GM23338 (cell line): ENCODE measurements around the gene MRPS12.

Experiments used
- CREB1 ChIP-seq: fragments of 250-450 bp; sonication (Bioruptor Pico); IDR thresholded peaks from 2 replicates; pipeline ENCODE4 v1.5.0; 2020; ENCODE audit warnings: low read depth, mild to moderate bottlenecking, moderate library complexity
- EZH2 ChIP-seq: fragments of 200-600 bp; sonication (generic); IDR thresholded peaks from one replicate; pipeline ENCODE4 v1.8.0; 2017; ENCODE audit warnings: antibody characterized with exemption, mild to moderate bottlenecking, low read depth; ENCODE audit not compliant: unreplicated experiment
- EZH2phosphoT487 ChIP-seq: fragments of 200-600 bp; sonication (generic); IDR thresholded peaks from one replicate; pipeline ENCODE4 v1.8.1; 2018; ENCODE audit warnings: antibody characterized with exemption; ENCODE audit not compliant: unreplicated experiment
- JUNB ChIP-seq: IDR thresholded peaks from one replicate; pipeline ENCODE4 v1.6.1; 2016; ENCODE audit warnings: antibody characterized with exemption; ENCODE audit not compliant: unreplicated experiment
- NANOG ChIP-seq: IDR thresholded peaks from 2 replicates; pipeline ENCODE4 v1.6.1; 2016; ENCODE audit warnings: antibody characterized with exemption, borderline replicate concordance
- POLR2AphosphoS5 ChIP-seq: IDR thresholded peaks from 2 replicates; pipeline ENCODE4 v1.6.1; 2016; ENCODE audit warnings: antibody characterized with exemption, low read depth
- STAT1 ChIP-seq: IDR thresholded peaks from one replicate; pipeline ENCODE4 v1.6.1; 2016; ENCODE audit warnings: antibody characterized with exemption; ENCODE audit not compliant: unreplicated experiment
- ZNF114 ChIP-seq: fragments of 250-450 bp; sonication (Bioruptor Pico); IDR thresholded peaks from 2 replicates; pipeline ENCODE4 v1.5.0; 2020; ENCODE audit warnings: mild to moderate bottlenecking, moderate library complexity
- ZNF331 ChIP-seq: fragments of 250-450 bp; sonication (Bioruptor Pico); IDR thresholded peaks from 2 replicates; pipeline ENCODE4 v1.5.0; 2020; ENCODE audit warnings: low read depth, mild to moderate bottlenecking, moderate library complexity
- TF ChIP-seq, protein P1 (sequence below), 2 experiments: fragments of 200-600 bp in 1 of 2; sonication (generic) in 1 of 2; conservative IDR thresholded peaks; 2 replicates each; pipeline versions ENCODE4 v1.5.1 to v1.6.1; 2016 to 2017; ENCODE audit warnings: antibody characterized with exemption in 2 of 2, low read depth in 2 of 2, mild to moderate bottlenecking in 2 of 2, moderate library complexity in 1 of 2
- TF ChIP-seq, protein P2 (sequence below): IDR thresholded peaks from one replicate; pipeline ENCODE4 v1.6.1; 2018; ENCODE audit warnings: antibody characterized with exemption; ENCODE audit not compliant: unreplicated experiment
- TF ChIP-seq, protein P3 (sequence below): IDR thresholded peaks from 2 replicates; pipeline ENCODE4 v1.6.1; 2016; ENCODE audit warnings: antibody characterized with exemption

DNA sequence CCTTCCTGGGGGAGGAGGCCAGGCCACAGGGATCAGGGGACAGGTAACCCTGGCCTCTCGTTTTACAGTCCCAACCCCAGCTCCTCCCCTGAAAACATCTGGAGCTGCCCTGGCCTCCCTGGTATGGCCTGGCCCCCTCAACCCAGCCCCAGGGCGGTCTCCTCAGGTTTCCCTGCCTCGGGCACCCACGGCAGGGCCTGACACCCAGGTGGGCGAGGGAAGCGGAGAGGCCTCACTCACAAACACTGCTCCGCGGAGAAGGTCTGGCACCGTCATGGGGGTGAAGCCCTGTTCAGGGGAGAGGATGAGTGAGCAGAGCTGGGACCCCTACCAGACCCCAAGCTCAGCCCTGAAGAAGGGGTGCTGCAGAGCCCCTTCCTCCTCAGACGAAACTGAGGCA is 12.2 kb upstream of the MRPS12 start:
- TF ChIP-seq, protein P1, sequence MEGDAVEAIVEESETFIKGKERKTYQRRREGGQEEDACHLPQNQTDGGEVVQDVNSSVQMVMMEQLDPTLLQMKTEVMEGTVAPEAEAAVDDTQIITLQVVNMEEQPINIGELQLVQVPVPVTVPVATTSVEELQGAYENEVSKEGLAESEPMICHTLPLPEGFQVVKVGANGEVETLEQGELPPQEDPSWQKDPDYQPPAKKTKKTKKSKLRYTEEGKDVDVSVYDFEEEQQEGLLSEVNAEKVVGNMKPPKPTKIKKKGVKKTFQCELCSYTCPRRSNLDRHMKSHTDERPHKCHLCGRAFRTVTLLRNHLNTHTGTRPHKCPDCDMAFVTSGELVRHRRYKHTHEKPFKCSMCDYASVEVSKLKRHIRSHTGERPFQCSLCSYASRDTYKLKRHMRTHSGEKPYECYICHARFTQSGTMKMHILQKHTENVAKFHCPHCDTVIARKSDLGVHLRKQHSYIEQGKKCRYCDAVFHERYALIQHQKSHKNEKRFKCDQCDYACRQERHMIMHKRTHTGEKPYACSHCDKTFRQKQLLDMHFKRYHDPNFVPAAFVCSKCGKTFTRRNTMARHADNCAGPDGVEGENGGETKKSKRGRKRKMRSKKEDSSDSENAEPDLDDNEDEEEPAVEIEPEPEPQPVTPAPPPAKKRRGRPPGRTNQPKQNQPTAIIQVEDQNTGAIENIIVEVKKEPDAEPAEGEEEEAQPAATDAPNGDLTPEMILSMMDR (conservative IDR thresholded peaks at IDR 0.05; ENCODE audit: low read depth in 2 of 2), result no peak
- no peak for TF ChIP-seq EZH2phosphoT487
- TF ChIP-seq, protein P2, sequence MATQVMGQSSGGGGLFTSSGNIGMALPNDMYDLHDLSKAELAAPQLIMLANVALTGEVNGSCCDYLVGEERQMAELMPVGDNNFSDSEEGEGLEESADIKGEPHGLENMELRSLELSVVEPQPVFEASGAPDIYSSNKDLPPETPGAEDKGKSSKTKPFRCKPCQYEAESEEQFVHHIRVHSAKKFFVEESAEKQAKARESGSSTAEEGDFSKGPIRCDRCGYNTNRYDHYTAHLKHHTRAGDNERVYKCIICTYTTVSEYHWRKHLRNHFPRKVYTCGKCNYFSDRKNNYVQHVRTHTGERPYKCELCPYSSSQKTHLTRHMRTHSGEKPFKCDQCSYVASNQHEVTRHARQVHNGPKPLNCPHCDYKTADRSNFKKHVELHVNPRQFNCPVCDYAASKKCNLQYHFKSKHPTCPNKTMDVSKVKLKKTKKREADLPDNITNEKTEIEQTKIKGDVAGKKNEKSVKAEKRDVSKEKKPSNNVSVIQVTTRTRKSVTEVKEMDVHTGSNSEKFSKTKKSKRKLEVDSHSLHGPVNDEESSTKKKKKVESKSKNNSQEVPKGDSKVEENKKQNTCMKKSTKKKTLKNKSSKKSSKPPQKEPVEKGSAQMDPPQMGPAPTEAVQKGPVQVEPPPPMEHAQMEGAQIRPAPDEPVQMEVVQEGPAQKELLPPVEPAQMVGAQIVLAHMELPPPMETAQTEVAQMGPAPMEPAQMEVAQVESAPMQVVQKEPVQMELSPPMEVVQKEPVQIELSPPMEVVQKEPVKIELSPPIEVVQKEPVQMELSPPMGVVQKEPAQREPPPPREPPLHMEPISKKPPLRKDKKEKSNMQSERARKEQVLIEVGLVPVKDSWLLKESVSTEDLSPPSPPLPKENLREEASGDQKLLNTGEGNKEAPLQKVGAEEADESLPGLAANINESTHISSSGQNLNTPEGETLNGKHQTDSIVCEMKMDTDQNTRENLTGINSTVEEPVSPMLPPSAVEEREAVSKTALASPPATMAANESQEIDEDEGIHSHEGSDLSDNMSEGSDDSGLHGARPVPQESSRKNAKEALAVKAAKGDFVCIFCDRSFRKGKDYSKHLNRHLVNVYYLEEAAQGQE, result no peak
- TF ChIP-seq EZH2, result no peak
- no peak for TF ChIP-seq POLR2AphosphoS5
- no peak for TF ChIP-seq STAT1
- TF ChIP-seq, protein P3, sequence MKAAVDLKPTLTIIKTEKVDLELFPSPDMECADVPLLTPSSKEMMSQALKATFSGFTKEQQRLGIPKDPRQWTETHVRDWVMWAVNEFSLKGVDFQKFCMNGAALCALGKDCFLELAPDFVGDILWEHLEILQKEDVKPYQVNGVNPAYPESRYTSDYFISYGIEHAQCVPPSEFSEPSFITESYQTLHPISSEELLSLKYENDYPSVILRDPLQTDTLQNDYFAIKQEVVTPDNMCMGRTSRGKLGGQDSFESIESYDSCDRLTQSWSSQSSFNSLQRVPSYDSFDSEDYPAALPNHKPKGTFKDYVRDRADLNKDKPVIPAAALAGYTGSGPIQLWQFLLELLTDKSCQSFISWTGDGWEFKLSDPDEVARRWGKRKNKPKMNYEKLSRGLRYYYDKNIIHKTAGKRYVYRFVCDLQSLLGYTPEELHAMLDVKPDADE, result no peak
- TF ChIP-seq JUNB, result no peak
- no peak for TF ChIP-seq CREB1
- no peak for TF ChIP-seq NANOG
- TF ChIP-seq ZNF331 (CRISPR knock-in tag), result no peak
- no peak for TF ChIP-seq ZNF114 (CRISPR knock-in tag)
